HG03342 (cell line): ENCODE data around the gene PGAM2.

Experiments used
- ATAC-seq: cut with Tn5 transposase; IDR thresholded peaks from one replicate; pipeline ENCODE4 v1.9.1; 2021; ENCODE audit warnings: mild to moderate bottlenecking, moderate library complexity; ENCODE audit not compliant: unreplicated experiment

Gene PGAM2

GRCh38 chr7:44067064-44067951 lies 1.9 kb upstream of the PGAM2 start:
- ATAC-seq: no peak

- ATAC-seq: no peak
Observed at GRCh38 chr7:44066494-44067063, 1.2 kb upstream of the PGAM2 start.

- no peak for ATAC-seq
Observed at GRCh38 chr7:44066111-44066460, 719 bp upstream of the PGAM2 start.

- no peak for ATAC-seq
Observed at GRCh38 chr7:44064791-44065430, 456 bp downstream of the PGAM2 start.

- no peak for ATAC-seq
Observed at GRCh38 chr7:44063894-44064651, 1.3 kb downstream of the PGAM2 start.

GRCh38 chr7:44063547-44063893 lies 1.8 kb downstream of the PGAM2 start:
- no peak for ATAC-seq

GRCh38 chr7:44062903-44063295 lies 2.5 kb downstream of the PGAM2 start:
- no peak for ATAC-seq

GRCh38 chr7:44062180-44062902 lies 3.0 kb downstream of the PGAM2 start:
- ATAC-seq: no peak

GRCh38 chr7:44061645-44062179 lies 3.7 kb downstream of the PGAM2 start:
- no peak for ATAC-seq

GRCh38 chr7:44060948-44061644 lies 4.3 kb downstream of the PGAM2 start:
- ATAC-seq: no peak

- no peak for ATAC-seq
Observed at GRCh38 chr7:44060091-44060947, 5.0 kb downstream of the PGAM2 start.

GRCh38 chr7:44059219-44060090 lies 5.9 kb downstream of the PGAM2 start:
- no peak for ATAC-seq

GRCh38 chr7:44058759-44059218 lies 6.6 kb downstream of the PGAM2 start:
- ATAC-seq: no peak

- ATAC-seq: no peak
Observed at GRCh38 chr7:44057849-44058758, 7.3 kb downstream of the PGAM2 start.

- no peak for ATAC-seq
Observed at GRCh38 chr7:44057181-44057848, 8.1 kb downstream of the PGAM2 start.

GRCh38 chr7:44056681-44057080 lies 8.7 kb downstream of the PGAM2 start:
- ATAC-seq: no peak
